WERI-Rb-1 (cell line): ENCODE data around the gene ADPRH.

Source experiments
- DNase-seq: peaks from one replicate; pipeline ENCODE4 v3.0.0-alpha.2; 2020
- H3K27ac ChIP-seq: fragments of 250-450 bp; sonication (Bioruptor Pico); 2 replicates; pipeline ENCODE4 v1.5.1; 2020; ENCODE audit warnings: mild to moderate bottlenecking, moderate library complexity
- H3K27me3 ChIP-seq: fragments of 250-450 bp; sonication (Bioruptor Pico); 2 replicates; pipeline ENCODE4 v1.5.1; 2021; ENCODE audit warnings: mild to moderate bottlenecking, low read depth, moderate library complexity; ENCODE audit not compliant: insufficient read depth, severe bottlenecking
- H3K36me3 ChIP-seq: fragments of 250-450 bp; sonication (Bioruptor Pico); 2 replicates; pipeline ENCODE4 v1.5.1; 2020; ENCODE audit warnings: mild to moderate bottlenecking, moderate library complexity
- H3K4me3 ChIP-seq: 2 replicates; pipeline ENCODE4 v1.5.1; 2011; ENCODE audit warnings: low read depth, mild to moderate bottlenecking, control low read depth, low read length
- H3K9me3 ChIP-seq: fragments of 250-450 bp; sonication (Bioruptor Pico); 2 replicates; pipeline ENCODE4 v1.5.1; 2021; ENCODE audit warnings: mild to moderate bottlenecking, moderate library complexity; ENCODE audit not compliant: severe bottlenecking
- TF ChIP-seq, protein P1 (sequence below): IDR thresholded peaks from 2 replicates; pipeline ENCODE4 v1.5.1; 2011; ENCODE audit warnings: low read depth, mild to moderate bottlenecking, control low read depth, inconsistent platforms, low read length

Gene ADPRH

DNA sequence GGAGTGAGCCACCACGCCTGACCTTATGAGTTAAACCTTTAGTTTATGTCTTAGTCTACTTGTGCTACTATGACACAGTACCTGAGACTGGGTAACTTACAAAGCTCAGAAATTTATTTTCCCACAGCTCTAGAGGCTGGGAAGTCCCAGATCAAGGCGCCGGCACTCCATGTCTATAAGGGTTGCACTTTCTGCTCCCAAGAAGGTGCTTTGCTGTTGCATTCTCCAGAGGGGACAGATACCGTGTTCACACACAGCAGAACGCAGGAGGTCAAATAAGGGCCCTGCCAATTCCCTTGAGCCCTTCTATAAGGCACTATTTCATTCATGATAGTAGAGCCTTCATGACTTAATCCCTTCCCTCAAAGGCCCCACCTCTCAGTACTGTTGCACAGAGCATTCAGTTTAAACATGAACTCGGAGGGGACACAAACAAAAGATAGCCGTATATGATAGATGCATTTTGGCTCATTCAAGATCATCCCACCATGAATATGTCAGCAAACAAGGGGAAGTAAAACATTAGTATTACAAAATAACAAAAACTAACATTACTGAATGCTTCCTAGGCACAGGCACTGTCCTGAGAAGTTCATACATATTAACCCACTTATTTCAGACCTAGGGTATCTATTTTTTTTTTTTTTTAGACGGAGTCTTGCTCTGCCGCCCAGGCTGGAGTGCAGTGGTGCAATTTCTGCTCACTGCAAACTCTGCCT lies 44.9 kb downstream of the ADPRH start:
- no peaks in the 10 kb centered on the region for H3K36me3 ChIP-seq
- DNase-seq, result no peak
- no peak overlapping the region for H3K4me3 ChIP-seq
- H3K27me3 ChIP-seq, result no peaks in the 10 kb centered on the region
- H3K27ac ChIP-seq, result no peak overlapping the region
- TF ChIP-seq, protein P1, sequence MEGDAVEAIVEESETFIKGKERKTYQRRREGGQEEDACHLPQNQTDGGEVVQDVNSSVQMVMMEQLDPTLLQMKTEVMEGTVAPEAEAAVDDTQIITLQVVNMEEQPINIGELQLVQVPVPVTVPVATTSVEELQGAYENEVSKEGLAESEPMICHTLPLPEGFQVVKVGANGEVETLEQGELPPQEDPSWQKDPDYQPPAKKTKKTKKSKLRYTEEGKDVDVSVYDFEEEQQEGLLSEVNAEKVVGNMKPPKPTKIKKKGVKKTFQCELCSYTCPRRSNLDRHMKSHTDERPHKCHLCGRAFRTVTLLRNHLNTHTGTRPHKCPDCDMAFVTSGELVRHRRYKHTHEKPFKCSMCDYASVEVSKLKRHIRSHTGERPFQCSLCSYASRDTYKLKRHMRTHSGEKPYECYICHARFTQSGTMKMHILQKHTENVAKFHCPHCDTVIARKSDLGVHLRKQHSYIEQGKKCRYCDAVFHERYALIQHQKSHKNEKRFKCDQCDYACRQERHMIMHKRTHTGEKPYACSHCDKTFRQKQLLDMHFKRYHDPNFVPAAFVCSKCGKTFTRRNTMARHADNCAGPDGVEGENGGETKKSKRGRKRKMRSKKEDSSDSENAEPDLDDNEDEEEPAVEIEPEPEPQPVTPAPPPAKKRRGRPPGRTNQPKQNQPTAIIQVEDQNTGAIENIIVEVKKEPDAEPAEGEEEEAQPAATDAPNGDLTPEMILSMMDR, result no peak
- H3K9me3 ChIP-seq, result no peaks in the 10 kb centered on the region

DNA sequence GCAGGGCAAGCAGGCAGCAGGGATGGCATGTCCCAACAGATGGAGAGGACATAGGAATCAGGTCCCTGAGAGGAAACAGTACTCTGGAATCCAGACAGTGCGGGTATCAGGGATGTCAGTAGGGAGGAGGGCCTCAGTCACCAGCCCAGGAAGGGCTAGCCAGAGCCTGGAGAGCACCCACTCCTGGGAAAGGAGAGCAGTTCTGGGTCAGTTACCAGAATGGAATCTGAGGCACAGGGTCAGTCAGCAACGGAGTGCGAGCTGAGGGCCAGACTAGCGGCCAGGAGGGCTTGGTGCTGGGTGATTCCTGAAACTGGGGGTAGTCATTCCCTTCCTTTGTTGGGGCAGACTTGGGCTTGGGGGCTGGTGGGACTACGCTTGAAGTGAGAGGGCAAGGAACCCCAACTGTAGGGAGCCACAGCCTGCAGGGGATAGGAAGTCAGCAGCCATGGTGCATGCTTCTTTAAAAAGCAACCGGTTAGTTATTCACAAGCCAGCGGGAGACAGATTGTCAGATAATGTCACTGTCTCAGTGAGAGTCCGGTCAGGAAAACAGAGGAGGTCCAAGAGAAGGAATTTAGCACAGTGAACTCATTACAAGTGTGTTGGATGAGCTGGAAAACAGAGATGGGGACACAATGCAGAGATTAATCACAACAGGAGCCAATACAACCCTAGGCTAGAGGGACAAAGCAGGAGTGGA lies 46.3 kb downstream of the ADPRH start:
- H3K4me3 ChIP-seq, result no peak overlapping the region
- no peaks in the 10 kb centered on the region for H3K9me3 ChIP-seq
- no peak for DNase-seq
- no peaks in the 10 kb centered on the region for H3K36me3 ChIP-seq
- TF ChIP-seq, protein P1, result no peak
- no peak overlapping the region for H3K27ac ChIP-seq
- H3K27me3 ChIP-seq, result no peaks in the 10 kb centered on the region

- Histone ChIP-seq H3K9me3 (no peaks in the 10 kb centered on the region), H3K27ac (no peak overlapping the region), H3K27me3 (no peaks in the 10 kb centered on the region), H3K4me3 (no peak overlapping the region), H3K36me3 (no peaks in the 10 kb centered on the region)
- TF ChIP-seq, protein P1, result no peak
- no peak for DNase-seq
Observed at GRCh38 chr3:119626196-119626595, 46.9 kb downstream of the ADPRH start.

DNA sequence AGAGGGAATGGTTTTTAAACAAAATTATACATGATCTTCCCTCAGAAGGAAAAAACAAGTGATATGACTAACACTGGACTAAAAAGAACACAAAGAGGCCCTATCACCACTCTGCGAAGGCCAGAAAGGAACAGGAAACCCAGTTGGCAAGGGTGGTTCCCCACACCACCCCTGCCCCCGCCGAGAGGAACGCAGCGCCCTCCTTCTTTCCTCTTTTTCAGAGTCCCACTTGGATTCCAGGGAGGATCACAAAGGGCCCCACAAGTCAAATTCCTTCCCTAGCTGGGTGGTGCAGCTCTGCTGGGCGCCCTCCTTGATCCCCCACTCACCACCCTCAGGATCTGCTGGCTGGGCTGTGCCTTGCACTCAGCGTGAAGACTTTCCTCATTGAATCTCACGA lies 48.2 kb downstream of the ADPRH start:
- no peaks in the 10 kb centered on the region for H3K9me3 ChIP-seq
- DNase-seq, result no peak
- H3K27me3 ChIP-seq, result no peaks in the 10 kb centered on the region
- H3K27ac ChIP-seq, result no peak overlapping the region
- no peak overlapping the region for H3K4me3 ChIP-seq
- no peaks in the 10 kb centered on the region for H3K36me3 ChIP-seq
- TF ChIP-seq, protein P1, result no peak

- Histone ChIP-seq H3K27me3 (no peaks in the 10 kb centered on the region), H3K9me3 (no peaks in the 10 kb centered on the region), H3K36me3 (no peaks in the 10 kb centered on the region), H3K27ac (no peak overlapping the region), H3K4me3 (no peak overlapping the region)
- TF ChIP-seq, protein P1, result no peak
- no peak for DNase-seq
Observed at GRCh38 chr3:119628390-119628789, 49.1 kb downstream of the ADPRH start.
